RWPE1 (cell line): Measurements from ENCODE around the gene DACH2.
A peak's percentile ranks its signal among the peaks of the same experiment; 100 is the strongest.

ENCODE experiments used
- CTCF ChIA-PET: fragments of 350-600 bp; sonication (Branson Sonifier 250); formaldehyde crosslinking; extraction: SDS; loops from one replicate; lab custom pipeline; 2021; lab: Yijun Ruan, JAX
- POLR2A ChIA-PET: fragments of 400-600 bp; formaldehyde crosslinking; extraction: SDS; loops from one replicate; lab custom pipeline; 2020; ENCODE audit warnings: antibody characterized with exemption; ENCODE audit not compliant: low non-redundant PET; lab: Yijun Ruan, JAX
- DNase-seq: peaks from one replicate; pipeline ENCODE4 v3.0.0; 2012; ENCODE audit warnings: low spot score
- H3K27ac ChIP-seq: fragments of 450-650 bp; 2 replicates; pipeline ENCODE4 v1.5.1; 2017
- TF ChIP-seq, protein P1 (sequence below): fragments of 450-650 bp; conservative IDR thresholded peaks from 2 replicates; pipeline ENCODE4 v1.5.1; 2017; ENCODE audit warnings: low read depth, mild to moderate bottlenecking

The DACH2 gene

DNA sequence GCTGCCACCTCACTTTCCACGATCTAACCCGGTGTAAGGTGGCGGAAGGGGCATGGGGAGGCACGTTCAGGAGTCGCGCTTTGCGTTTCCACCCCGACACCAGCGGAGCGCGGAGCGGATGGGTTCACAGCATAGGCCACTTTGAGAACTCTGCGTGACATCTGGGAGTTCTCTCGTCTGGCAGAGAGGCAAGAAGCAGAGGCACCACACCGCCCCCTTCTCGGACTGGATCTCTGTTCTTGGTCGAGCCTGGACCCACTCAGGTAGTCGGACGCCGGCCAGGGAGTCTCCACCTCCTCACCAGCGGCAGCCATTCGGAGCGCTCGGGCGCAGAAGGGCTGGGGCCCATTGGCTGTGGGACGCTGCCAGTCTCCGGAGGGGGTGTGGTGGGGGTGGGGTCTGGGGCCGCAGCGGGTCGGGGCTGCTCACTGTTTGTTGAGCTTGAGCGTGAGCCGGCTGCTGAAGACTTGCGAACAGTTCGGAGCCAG, at the start of gene DACH2:
DACH2 (plus strand) TSS at position 428 of the 488 bp plus-strand sequence.
- POLR2A ChIA-PET: no interaction called here
- CTCF ChIA-PET: interaction anchor here (0.7 kb wide), 1 partner anchor 268 kb away, joined by 3 read pairs; no protein-coding TSS in a partner anchor

DNA sequence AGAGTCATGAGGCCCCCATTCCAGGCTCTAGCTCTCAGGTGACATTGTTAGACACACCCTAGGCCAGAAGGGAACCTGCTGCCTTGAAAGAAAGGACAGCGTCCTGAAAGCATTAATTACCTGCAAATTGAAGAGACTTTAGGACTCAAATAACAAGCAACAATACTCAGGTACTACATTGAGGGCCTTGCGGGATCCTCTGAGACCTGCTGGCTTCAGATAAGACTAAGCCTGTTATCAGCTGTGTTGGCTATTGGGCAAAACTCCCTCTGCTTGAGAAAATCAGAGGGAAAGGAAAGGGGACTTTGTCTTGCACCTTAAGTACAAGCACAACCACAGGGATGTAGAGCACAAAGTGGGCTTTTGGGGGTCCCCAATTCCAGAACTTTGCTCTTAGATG, 45.9 kb upstream of the DACH2 start:
- H3K27ac ChIP-seq: no peak overlapping the region
- DNase-seq: no peak
- CTCF ChIA-PET: interaction anchor here (0.6 kb wide), 1 partner anchor 252 kb away, joined by 3 read pairs; no protein-coding TSS in a partner anchor
- TF ChIP-seq, protein P1, sequence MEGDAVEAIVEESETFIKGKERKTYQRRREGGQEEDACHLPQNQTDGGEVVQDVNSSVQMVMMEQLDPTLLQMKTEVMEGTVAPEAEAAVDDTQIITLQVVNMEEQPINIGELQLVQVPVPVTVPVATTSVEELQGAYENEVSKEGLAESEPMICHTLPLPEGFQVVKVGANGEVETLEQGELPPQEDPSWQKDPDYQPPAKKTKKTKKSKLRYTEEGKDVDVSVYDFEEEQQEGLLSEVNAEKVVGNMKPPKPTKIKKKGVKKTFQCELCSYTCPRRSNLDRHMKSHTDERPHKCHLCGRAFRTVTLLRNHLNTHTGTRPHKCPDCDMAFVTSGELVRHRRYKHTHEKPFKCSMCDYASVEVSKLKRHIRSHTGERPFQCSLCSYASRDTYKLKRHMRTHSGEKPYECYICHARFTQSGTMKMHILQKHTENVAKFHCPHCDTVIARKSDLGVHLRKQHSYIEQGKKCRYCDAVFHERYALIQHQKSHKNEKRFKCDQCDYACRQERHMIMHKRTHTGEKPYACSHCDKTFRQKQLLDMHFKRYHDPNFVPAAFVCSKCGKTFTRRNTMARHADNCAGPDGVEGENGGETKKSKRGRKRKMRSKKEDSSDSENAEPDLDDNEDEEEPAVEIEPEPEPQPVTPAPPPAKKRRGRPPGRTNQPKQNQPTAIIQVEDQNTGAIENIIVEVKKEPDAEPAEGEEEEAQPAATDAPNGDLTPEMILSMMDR: no peak
- POLR2A ChIA-PET: no interaction called here

More for the DNA sequence above, at the start of gene DACH2:
- TF ChIP-seq, protein P1: no peak
- no peak within 1 kb of the TSS for H3K27ac ChIP-seq
- peak; percentile 60 for DNase-seq

DNA sequence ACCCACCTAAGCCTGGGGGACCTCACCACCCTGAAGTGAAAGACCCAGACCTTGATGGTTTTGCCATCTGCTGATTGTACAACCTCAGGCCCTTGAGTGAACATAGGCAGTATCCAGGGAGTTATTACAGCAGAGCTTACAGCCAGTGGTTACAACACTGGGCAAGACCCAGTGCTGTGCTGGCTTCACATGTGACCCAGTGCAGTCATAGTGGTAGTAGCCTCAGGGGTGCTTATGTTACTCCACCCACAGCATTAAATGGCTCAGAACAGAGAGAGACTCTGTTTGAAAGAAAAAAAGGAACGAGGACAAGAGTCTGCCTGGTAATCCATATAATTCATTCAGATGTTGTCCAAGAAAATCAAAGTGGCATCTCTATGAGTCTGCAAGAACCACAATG, 45.2 kb upstream of the DACH2 start:
- ChIA-PET CTCF (no interaction called here), POLR2A (no interaction called here)
- no peak for DNase-seq
- no peak overlapping the region for H3K27ac ChIP-seq
- TF ChIP-seq, protein P1: no peak

DNA sequence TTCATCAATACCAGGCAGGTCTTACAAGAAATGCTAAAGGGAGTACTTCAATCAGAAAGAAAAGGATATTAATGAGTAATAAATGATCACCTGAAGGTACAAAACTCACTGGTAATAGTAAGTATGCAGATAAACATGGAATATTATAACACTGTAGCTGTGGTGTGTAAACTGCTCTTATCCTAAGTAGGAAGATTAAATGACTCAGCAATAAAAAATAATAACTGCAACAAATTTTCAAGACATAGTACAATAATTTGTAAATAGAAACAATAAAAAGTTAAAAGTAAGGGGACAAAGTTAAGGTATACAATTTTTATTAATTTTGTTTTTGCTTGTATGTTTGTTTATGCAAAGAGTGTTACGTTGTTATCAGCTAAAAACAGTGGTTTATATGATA, 43.7 kb upstream of the DACH2 start:
- ChIA-PET CTCF (no interaction called here), POLR2A (no interaction called here)
- TF ChIP-seq, protein P1: no peak
- DNase-seq: no peak
- H3K27ac ChIP-seq: no peak overlapping the region

DNA sequence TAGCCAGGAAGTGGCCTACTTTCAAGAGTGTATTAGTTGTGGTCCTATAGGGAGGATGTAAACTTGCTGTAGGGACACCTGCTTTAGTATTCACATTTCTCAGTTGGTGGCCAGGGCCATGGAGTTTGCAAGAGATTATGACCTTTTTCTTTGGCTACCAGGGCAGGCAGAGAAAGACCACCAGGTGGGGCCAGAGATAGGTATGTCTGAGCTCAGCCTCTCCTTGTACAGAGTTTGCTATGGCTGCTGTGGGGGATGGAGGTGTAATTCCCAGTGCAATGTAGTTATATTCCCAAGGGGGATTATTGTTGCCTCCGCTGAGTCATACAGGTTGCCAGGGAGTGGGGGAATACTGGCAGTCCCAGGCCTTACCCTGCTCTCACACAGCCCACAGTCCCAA, 26.3 kb upstream of the DACH2 start:
- POLR2A ChIA-PET: no interaction called here
- CTCF ChIA-PET: no interaction called here
- no peak for DNase-seq
- H3K27ac ChIP-seq: no peak overlapping the region
- TF ChIP-seq, protein P1: no peak

DNA sequence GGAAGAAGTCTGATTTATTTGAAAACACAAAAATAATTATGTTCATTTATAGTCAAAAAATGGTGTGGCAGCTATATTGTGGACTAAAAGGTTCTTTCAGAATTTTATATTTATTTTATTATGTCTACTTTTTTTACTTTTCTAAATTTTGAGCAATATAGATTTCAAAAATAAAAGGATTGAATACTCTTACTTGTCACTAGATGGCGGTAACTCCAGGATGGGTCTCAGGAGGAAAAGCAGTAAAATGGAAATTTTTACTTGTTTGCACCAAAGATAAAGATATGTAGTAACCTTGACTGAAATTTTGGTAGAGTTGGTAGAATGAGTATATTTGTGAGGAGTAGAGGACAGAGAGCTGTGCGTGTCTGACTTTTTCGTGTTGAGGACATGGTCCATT, 14.5 kb upstream of the DACH2 start:
- DNase-seq: no peak
- CTCF ChIA-PET: no interaction called here
- POLR2A ChIA-PET: no interaction called here
- no peak overlapping the region for H3K27ac ChIP-seq
- TF ChIP-seq, protein P1: peak; percentile 41
